Measurements from ENCODE around the gene KCTD17. TPM values are rescaled to one million over a fixed set of nuclear protein-coding genes. Genes with fewer than 3 reads are reported as not detected.

KCTD17 gene
- total RNA-seq, 1 donor from 2014 or later = 17.5 TPM

GRCh38 chr22:37103656-37104452 is 52.3 kb downstream of the KCTD17 start:
- Histone ChIP-seq H3K9me3 (ENCODE audit: low read depth) (no peaks in the 10 kb centered on the region), H3K4me2 (no peak overlapping the region), H3K27ac (no peak overlapping the region), H3K79me2 (ENCODE audit: low read depth) (no peaks in the 10 kb centered on the region), H3K36me3 (no peaks in the 10 kb centered on the region), H4K20me1 (ENCODE audit: low read depth) (no peaks in the 10 kb centered on the region), H3K27me3 (no peaks in the 10 kb centered on the region), H3F3A (ENCODE audit: low read depth) (peaks cover 6% of the 10 kb centered on the region), H3K4me3 (no peak overlapping the region), H3K4me1 (peaks cover 3% of the 10 kb centered on the region), H3K9ac (no peak overlapping the region), H2AFZ (replicated peaks) (no peak overlapping the region)
- no peak for TF ChIP-seq EZH2 (IDR thresholded peaks at IDR 0.05)
- TF ChIP-seq, protein P1, sequence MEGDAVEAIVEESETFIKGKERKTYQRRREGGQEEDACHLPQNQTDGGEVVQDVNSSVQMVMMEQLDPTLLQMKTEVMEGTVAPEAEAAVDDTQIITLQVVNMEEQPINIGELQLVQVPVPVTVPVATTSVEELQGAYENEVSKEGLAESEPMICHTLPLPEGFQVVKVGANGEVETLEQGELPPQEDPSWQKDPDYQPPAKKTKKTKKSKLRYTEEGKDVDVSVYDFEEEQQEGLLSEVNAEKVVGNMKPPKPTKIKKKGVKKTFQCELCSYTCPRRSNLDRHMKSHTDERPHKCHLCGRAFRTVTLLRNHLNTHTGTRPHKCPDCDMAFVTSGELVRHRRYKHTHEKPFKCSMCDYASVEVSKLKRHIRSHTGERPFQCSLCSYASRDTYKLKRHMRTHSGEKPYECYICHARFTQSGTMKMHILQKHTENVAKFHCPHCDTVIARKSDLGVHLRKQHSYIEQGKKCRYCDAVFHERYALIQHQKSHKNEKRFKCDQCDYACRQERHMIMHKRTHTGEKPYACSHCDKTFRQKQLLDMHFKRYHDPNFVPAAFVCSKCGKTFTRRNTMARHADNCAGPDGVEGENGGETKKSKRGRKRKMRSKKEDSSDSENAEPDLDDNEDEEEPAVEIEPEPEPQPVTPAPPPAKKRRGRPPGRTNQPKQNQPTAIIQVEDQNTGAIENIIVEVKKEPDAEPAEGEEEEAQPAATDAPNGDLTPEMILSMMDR (IDR thresholded peaks at IDR 0.05) = no peak
- no peak for TF ChIP-seq EZH2phosphoT487 (IDR thresholded peaks at IDR 0.05)
- DNase-seq (ENCODE audit: low spot score) = no peak
- H3K36me3 Mint-ChIP-seq = no peaks in the 10 kb centered on the region
- no peak overlapping the region for H3K27ac Mint-ChIP-seq
- H3K9me3 Mint-ChIP-seq = no peaks in the 10 kb centered on the region
- H3K27me3 Mint-ChIP-seq (ENCODE audit: insufficient read depth, low read depth) = peaks cover 19% of the 10 kb centered on the region
- H3K4me1 Mint-ChIP-seq = peaks cover 22% of the 10 kb centered on the region
- H3K4me3 Mint-ChIP-seq = peak overlapping the region; percentile 28

- Mint-ChIP-seq H3K36me3 (no peaks in the 10 kb centered on the region), H3K4me3 (no peak overlapping the region), H3K27me3 (ENCODE audit: insufficient read depth, low read depth) (peaks cover 19% of the 10 kb centered on the region), H3K9me3 (no peaks in the 10 kb centered on the region), H3K27ac (no peak overlapping the region), H3K4me1 (peaks cover 21% of the 10 kb centered on the region)
- Histone ChIP-seq H3K27me3 (no peaks in the 10 kb centered on the region), H3F3A (ENCODE audit: low read depth) (no peaks in the 10 kb centered on the region), H2AFZ (replicated peaks) (no peak overlapping the region), H3K4me2 (no peak overlapping the region), H3K36me3 (no peaks in the 10 kb centered on the region), H3K9ac (no peak overlapping the region), H4K20me1 (ENCODE audit: low read depth) (no peaks in the 10 kb centered on the region), H3K4me1 (peaks cover 1% of the 10 kb centered on the region), H3K9me3 (ENCODE audit: low read depth) (no peaks in the 10 kb centered on the region), H3K27ac (no peak overlapping the region), H3K4me3 (no peak overlapping the region), H3K79me2 (ENCODE audit: low read depth) (no peaks in the 10 kb centered on the region)
- no peak for TF ChIP-seq EZH2 (IDR thresholded peaks at IDR 0.05)
- TF ChIP-seq, protein P1 (IDR thresholded peaks at IDR 0.05) = no peak
- TF ChIP-seq EZH2phosphoT487 (IDR thresholded peaks at IDR 0.05) = no peak
- DNase-seq (ENCODE audit: low spot score) = no peak
Observed at GRCh38 chr22:37105154-37105553, 53.6 kb downstream of the KCTD17 start.

DNA sequence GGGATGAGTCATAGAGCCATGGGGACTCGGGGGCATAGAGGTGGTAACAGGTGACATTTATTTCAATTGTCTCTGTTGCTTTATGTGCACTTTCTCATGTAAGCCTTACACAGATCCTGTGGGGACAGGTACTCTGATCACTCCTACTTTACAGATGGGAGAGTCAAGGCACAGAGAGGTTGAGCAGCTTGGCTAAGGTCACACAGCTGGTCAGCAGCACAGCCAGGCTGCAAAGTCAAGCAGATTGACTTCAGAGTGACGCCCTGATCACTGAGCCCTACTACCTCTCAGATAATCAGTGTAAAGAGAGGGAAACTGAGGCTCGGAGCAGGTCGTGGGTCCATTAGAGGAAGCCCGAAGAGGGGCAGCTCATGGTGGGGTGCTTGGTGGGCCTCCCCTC is 54.4 kb downstream of the KCTD17 start:
- TF ChIP-seq, protein P1 (IDR thresholded peaks at IDR 0.05) = no peak
- TF ChIP-seq EZH2phosphoT487 (IDR thresholded peaks at IDR 0.05) (no peak), EZH2 (IDR thresholded peaks at IDR 0.05) (no peak)
- Mint-ChIP-seq H3K27me3 (ENCODE audit: insufficient read depth, low read depth) (peaks cover 19% of the 10 kb centered on the region), H3K4me3 (no peak overlapping the region), H3K27ac (no peak overlapping the region), H3K36me3 (no peaks in the 10 kb centered on the region), H3K9me3 (no peaks in the 10 kb centered on the region), H3K4me1 (peaks cover 15% of the 10 kb centered on the region)
- no peaks in the 10 kb centered on the region for H3K4me1 ChIP-seq
- no peak overlapping the region for H3K9ac ChIP-seq
- no peaks in the 10 kb centered on the region for H4K20me1 ChIP-seq (ENCODE audit: low read depth)
- no peaks in the 10 kb centered on the region for H3K79me2 ChIP-seq (ENCODE audit: low read depth)
- H3K27me3 ChIP-seq = no peaks in the 10 kb centered on the region
- H3K4me3 ChIP-seq = no peak overlapping the region
- no peak overlapping the region for H2AFZ ChIP-seq (replicated peaks)
- H3K27ac ChIP-seq = no peak overlapping the region
- no peaks in the 10 kb centered on the region for H3F3A ChIP-seq (ENCODE audit: low read depth)
- H3K36me3 ChIP-seq = no peaks in the 10 kb centered on the region
- no peak overlapping the region for H3K4me2 ChIP-seq
- DNase-seq (ENCODE audit: low spot score) = no peak
- H3K9me3 ChIP-seq (ENCODE audit: low read depth) = no peaks in the 10 kb centered on the region
